Testis (tissue), 2 donors: ENCODE data around the gene PSMG2.

Experiments used
- CTCF ChIP-seq, 3 experiments: fragments of 450-650 bp in 2 of 3; fragments of 200-600 bp in 1 of 3; sonication (generic) in 1 of 3; IDR thresholded peaks; one replicate each; pipeline ENCODE4 v1.5.1; 2016 to 2019; ENCODE audit warnings: antibody characterized with exemption in 3 of 3, mild to moderate bottlenecking in 2 of 3, moderate library complexity in 1 of 3
- POLR2A ChIP-seq: fragments of 450-650 bp; IDR thresholded peaks from one replicate; pipeline ENCODE4 v1.6.1; 2017; ENCODE audit warnings: antibody characterized with exemption, mild to moderate bottlenecking, moderate library complexity

- no peak for TF ChIP-seq CTCF (IDR thresholded peaks at IDR 0.05)
- TF ChIP-seq POLR2A = no peak
Observed at GRCh38 chr18:12656938-12657683, 45.7 kb upstream of the PSMG2 start.
